Endothelial cell of umbilical vein (primary cell): Measurements from ENCODE around the gene KCTD16.

Experiments
- JUN ChIP-seq: IDR thresholded peaks from 2 replicates; pipeline ENCODE4 v1.6.1; 2011; ENCODE audit warnings: borderline replicate concordance, low read depth; ENCODE audit not compliant: insufficient read length, insufficient read depth
- MYC ChIP-seq: IDR thresholded peaks from one replicate; pipeline ENCODE4 v1.6.1; 2011; ENCODE audit warnings: mild to moderate bottlenecking, low read depth, low read length
- POLR2A ChIP-seq: IDR thresholded peaks from 2 replicates; pipeline ENCODE4 v1.6.1; 2012; ENCODE audit warnings: low read depth, mild to moderate bottlenecking, control low read depth, low read length
- POLR2AphosphoS5 ChIP-seq: IDR thresholded peaks from 2 replicates; pipeline ENCODE4 v1.6.1; 2012; ENCODE audit warnings: low read depth, mild to moderate bottlenecking, control low read depth, low read length, moderate library complexity; ENCODE audit not compliant: insufficient read depth
- TF ChIP-seq, protein P1 (sequence below), 2 donors: IDR thresholded peaks; 1 replicate in 1 of 2; 2 replicates in 1 of 2; pipeline ENCODE4 v1.5.1; 2011; ENCODE audit warnings: low read length in 2 of 2, mild to moderate bottlenecking in 2 of 2, moderate library complexity in 2 of 2, control low read depth in 1 of 2, inconsistent platforms in 1 of 2, low read depth in 1 of 2; ENCODE audit not compliant: insufficient read depth in 1 of 2; ENCODE audit errors: extremely low read depth in 1 of 2
- TF ChIP-seq, protein P2 (sequence below): IDR thresholded peaks from 2 replicates; pipeline ENCODE4 v1.6.1; 2011; ENCODE audit not compliant: insufficient read depth, insufficient read length

DNA sequence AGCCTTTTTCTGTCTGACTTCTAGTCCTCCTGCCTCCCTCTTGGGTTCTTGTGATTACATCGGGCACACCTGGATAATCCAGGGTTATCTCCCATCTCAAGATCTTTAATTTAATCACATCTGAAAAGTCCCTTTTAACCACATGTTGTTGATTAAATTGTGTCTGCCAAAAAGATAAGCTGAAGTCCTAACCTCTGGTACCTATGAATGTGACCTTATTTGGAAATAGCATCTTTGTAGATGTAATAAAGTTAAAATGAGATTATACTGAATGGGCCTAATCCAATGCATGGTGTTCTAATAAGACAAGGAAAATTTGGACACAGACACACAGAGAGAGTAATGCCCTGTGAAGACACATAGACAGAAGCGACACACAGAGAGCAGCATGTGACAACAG, 232.4 kb downstream of the KCTD16 start:
- TF ChIP-seq, protein P1, sequence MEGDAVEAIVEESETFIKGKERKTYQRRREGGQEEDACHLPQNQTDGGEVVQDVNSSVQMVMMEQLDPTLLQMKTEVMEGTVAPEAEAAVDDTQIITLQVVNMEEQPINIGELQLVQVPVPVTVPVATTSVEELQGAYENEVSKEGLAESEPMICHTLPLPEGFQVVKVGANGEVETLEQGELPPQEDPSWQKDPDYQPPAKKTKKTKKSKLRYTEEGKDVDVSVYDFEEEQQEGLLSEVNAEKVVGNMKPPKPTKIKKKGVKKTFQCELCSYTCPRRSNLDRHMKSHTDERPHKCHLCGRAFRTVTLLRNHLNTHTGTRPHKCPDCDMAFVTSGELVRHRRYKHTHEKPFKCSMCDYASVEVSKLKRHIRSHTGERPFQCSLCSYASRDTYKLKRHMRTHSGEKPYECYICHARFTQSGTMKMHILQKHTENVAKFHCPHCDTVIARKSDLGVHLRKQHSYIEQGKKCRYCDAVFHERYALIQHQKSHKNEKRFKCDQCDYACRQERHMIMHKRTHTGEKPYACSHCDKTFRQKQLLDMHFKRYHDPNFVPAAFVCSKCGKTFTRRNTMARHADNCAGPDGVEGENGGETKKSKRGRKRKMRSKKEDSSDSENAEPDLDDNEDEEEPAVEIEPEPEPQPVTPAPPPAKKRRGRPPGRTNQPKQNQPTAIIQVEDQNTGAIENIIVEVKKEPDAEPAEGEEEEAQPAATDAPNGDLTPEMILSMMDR (IDR thresholded peaks at IDR 0.05; ENCODE audit: extremely low read depth in 1 of 2, insufficient read depth in 1 of 2, low read depth in 1 of 2, low read length in 2 of 2): no peak
- no peak for TF ChIP-seq POLR2A
- TF ChIP-seq MYC: no peak
- no peak for TF ChIP-seq JUN
- no peak for TF ChIP-seq POLR2AphosphoS5
- TF ChIP-seq, protein P2, sequence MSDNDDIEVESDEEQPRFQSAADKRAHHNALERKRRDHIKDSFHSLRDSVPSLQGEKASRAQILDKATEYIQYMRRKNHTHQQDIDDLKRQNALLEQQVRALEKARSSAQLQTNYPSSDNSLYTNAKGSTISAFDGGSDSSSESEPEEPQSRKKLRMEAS: no peak
